Thoracic aorta (tissue), 2 donors: ENCODE measurements around the gene DUSP8. TPM values are rescaled to one million over a fixed set of nuclear protein-coding genes. Genes with fewer than 3 reads are reported as not detected.

Experiments
- ATAC-seq: fragments of 150-250 bp; one replicate; pipeline ENCODE4 v1.8.0; 2017; ENCODE audit warnings: low read depth; ENCODE audit not compliant: insufficient number of reproducible peaks, low FRiP score
- DNase-seq: peaks from one replicate; pipeline ENCODE4 v3.0.0-alpha.2; 2020; ENCODE audit warnings: low spot score
- H3K27ac ChIP-seq, 2 donors: fragments of 200-600 bp; sonication (generic); 1 replicate in 1 of 2; 2 replicates in 1 of 2; pipeline ENCODE4 v1.5.1; 2016; ENCODE audit warnings: mild to moderate bottlenecking in 2 of 2, moderate library complexity in 2 of 2
- H3K27me3 ChIP-seq: fragments of 200-600 bp; sonication (generic); replicated peaks from 2 replicates; pipeline ENCODE4 v1.6.0; 2016; ENCODE audit warnings: mild to moderate bottlenecking; ENCODE audit not compliant: insufficient read depth
- H3K36me3 ChIP-seq: fragments of 200-600 bp; sonication (generic); one replicate; pipeline ENCODE4 v1.5.1; 2016
- H3K4me1 ChIP-seq, 2 donors: fragments of 200-600 bp; sonication (generic); 1 replicate in 1 of 2; 2 replicates in 1 of 2; pipeline versions ENCODE4 v1.5.1 to v1.6.0; 2016; ENCODE audit warnings: low read depth in 2 of 2, mild to moderate bottlenecking in 1 of 2; ENCODE audit not compliant: control insufficient read depth in 1 of 2
- H3K4me3 ChIP-seq: fragments of 200-600 bp; sonication (generic); 2 replicates; pipeline ENCODE4 v1.5.1; 2016; ENCODE audit warnings: mild to moderate bottlenecking
- H3K9me3 ChIP-seq: fragments of 200-600 bp; sonication (generic); 2 replicates; pipeline ENCODE4 v1.5.1; 2016
- CTCF ChIP-seq: fragments of 200-600 bp; sonication (generic); IDR thresholded peaks from one replicate; pipeline ENCODE4 v1.5.1; 2019; ENCODE audit warnings: antibody characterized with exemption
- total RNA-seq, 2 donors: library from RNA; depleted of rRNA; stranded (reverse); fragments of >200 nt; gene quantifications; one replicate each; pipeline versions ENCODE4 v1.1.0 to v1.2.3, GENCODE V29; 2016

The DUSP8 gene
- total RNA-seq, 2 donors from 2014 or later, result 3.7 to 7.6 TPM

GRCh38 chr11:1574238-1574932 is 2.3 kb upstream of the DUSP8 start:
- peak; percentile 67 for TF ChIP-seq CTCF
- peak overlapping the region; percentile 88 for H3K4me3 ChIP-seq
- no peak for ATAC-seq
- H3K4me1 ChIP-seq, result peaks cover 9 to 39% of the 10 kb centered on the region in 2 donors
- H3K36me3 ChIP-seq, result no peaks in the 10 kb centered on the region
- H3K27me3 ChIP-seq, result no peaks in the 10 kb centered on the region
- H3K9me3 ChIP-seq, result no peaks in the 10 kb centered on the region
- DNase-seq, result no peak
- H3K27ac ChIP-seq, result peak overlapping the region; percentile 53 to 68

- DNase-seq, result no peak
- Histone ChIP-seq H3K36me3 (no peaks in the 10 kb centered on the region), H3K4me3 (peak overlapping the region; percentile 88), H3K27ac (peak overlapping the region; percentile 53 to 68), H3K27me3 (no peaks in the 10 kb centered on the region), H3K4me1 (peaks cover 10 to 44% of the 10 kb centered on the region in 2 donors), H3K9me3 (no peaks in the 10 kb centered on the region)
- no peak for ATAC-seq
- TF ChIP-seq CTCF, result no peak
Measured at GRCh38 chr11:1573903-1574237, 1.8 kb upstream of the DUSP8 start.

GRCh38 chr11:1573077-1573902 is 1.2 kb upstream of the DUSP8 start:
- peak overlapping the region; percentile 88 for H3K4me3 ChIP-seq
- H3K36me3 ChIP-seq, result no peaks in the 10 kb centered on the region
- H3K27me3 ChIP-seq, result no peaks in the 10 kb centered on the region
- H3K27ac ChIP-seq, result peak overlapping the region; percentile 53 to 68
- ATAC-seq (no peak), DNase-seq (no peak)
- H3K4me1 ChIP-seq, result peaks cover 14 to 50% of the 10 kb centered on the region in 2 donors
- no peaks in the 10 kb centered on the region for H3K9me3 ChIP-seq
- no peak for TF ChIP-seq CTCF

- Histone ChIP-seq H3K9me3 (no peaks in the 10 kb centered on the region), H3K36me3 (no peaks in the 10 kb centered on the region), H3K27ac (peak overlapping the region; percentile 67 to 69), H3K27me3 (no peaks in the 10 kb centered on the region), H3K4me1 (peaks cover 14 to 58% of the 10 kb centered on the region in 2 donors), H3K4me3 (peak overlapping the region; percentile 94)
- DNase-seq (no peak), ATAC-seq (no peak)
- no peak for TF ChIP-seq CTCF
Measured at GRCh38 chr11:1571760-1572196, 293 bp downstream of the DUSP8 start.
